ENCODE measurements around the gene SOAT2.

GRCh38 chr12:53090105-53090504 is 13.2 kb upstream of the SOAT2 start:
- TF ChIP-seq CTCF (IDR thresholded peaks at IDR 0.05; ENCODE audit: low read depth, low read length) = no peak
- TF ChIP-seq MAX (IDR thresholded peaks at IDR 0.05; ENCODE audit: low read depth, low read length) = no peak
